Gastroesophageal sphincter (tissue), 4 donors: ENCODE data around the gene HEATR5B. TPM values are rescaled to one million over a fixed set of nuclear protein-coding genes. Genes with fewer than 3 reads are reported as not detected.

Source experiments
- ATAC-seq: fragments of 150-250 bp; one replicate; pipeline ENCODE4 v1.9.1; 2016; ENCODE audit warnings: mild to moderate bottlenecking, moderate library complexity
- H3K27ac ChIP-seq, 4 donors: fragments of 200-600 bp; sonication (generic) in 3 of 4; 1 replicate in 3 of 4; 2 replicates in 1 of 4; pipeline ENCODE4 v1.5.1; 2016 to 2019
- H3K27me3 ChIP-seq: fragments of 200-600 bp; sonication (generic); one replicate; pipeline ENCODE4 v1.5.1; 2019
- H3K36me3 ChIP-seq, 2 donors: fragments of 200-600 bp; sonication (generic); one replicate each; pipeline ENCODE4 v1.5.1; 2019; ENCODE audit warnings: control low read depth in 1 of 2
- H3K4me1 ChIP-seq, 3 donors: fragments of 200-600 bp; sonication (generic); 1 replicate in 2 of 3; 2 replicates in 1 of 3; pipeline ENCODE4 v1.5.1; 2016 to 2019; ENCODE audit warnings: control low read depth in 2 of 3
- H3K4me3 ChIP-seq, 2 donors: fragments of 200-600 bp; sonication (generic); one replicate each; pipeline ENCODE4 v1.5.1; 2019; ENCODE audit warnings: mild to moderate bottlenecking in 1 of 2, moderate library complexity in 1 of 2
- H3K9me3 ChIP-seq, 3 donors: fragments of 200-600 bp; sonication (generic); one replicate each; pipeline ENCODE4 v1.5.1; 2017 to 2019; ENCODE audit warnings: control low read depth in 2 of 3
- EP300 ChIP-seq: sonication (generic); formaldehyde crosslinking; IDR thresholded peaks from one replicate; pipeline ENCODE4 v1.6.1; 2017; ENCODE audit warnings: antibody characterized with exemption, mild to moderate bottlenecking
- POLR2A ChIP-seq, 2 donors: fragments of 450-650 bp; IDR thresholded peaks; one replicate each; pipeline ENCODE4 v1.6.1; 2017; ENCODE audit warnings: antibody characterized with exemption in 2 of 2, mild to moderate bottlenecking in 2 of 2, moderate library complexity in 1 of 2
- POLR2AphosphoS5 ChIP-seq: sonication (generic); formaldehyde crosslinking; IDR thresholded peaks from one replicate; pipeline ENCODE4 v1.6.1; 2017; ENCODE audit warnings: antibody characterized with exemption
- WGBS, 2 donors: methylation state at CpG; one replicate each; pipeline ENCODE4 v1.1.5; 2018; ENCODE audit warnings: low coverage in 1 of 2; 5-methylcytosine and 5-hydroxymethylcytosine counted together
- total RNA-seq, 4 donors: library from RNA; depleted of rRNA; stranded (reverse); fragments of >200 nt; gene quantifications; one replicate each; pipeline ENCODE4 v1.1.0, GENCODE V29; 2016
- TF ChIP-seq, protein P1 (sequence below), 4 experiments: fragments of 200-600 bp in 2 of 4; fragments of 450-650 bp in 2 of 4; sonication (generic) in 1 of 4; IDR thresholded peaks; one replicate each; pipeline ENCODE4 v1.5.1; 2017 to 2019; ENCODE audit warnings: antibody characterized with exemption in 4 of 4, mild to moderate bottlenecking in 2 of 4, moderate library complexity in 2 of 4

Gene HEATR5B
- total RNA-seq, 4 donors from 2014 or later, result 17.6 to 32.1 (median 22.1) TPM

DNA sequence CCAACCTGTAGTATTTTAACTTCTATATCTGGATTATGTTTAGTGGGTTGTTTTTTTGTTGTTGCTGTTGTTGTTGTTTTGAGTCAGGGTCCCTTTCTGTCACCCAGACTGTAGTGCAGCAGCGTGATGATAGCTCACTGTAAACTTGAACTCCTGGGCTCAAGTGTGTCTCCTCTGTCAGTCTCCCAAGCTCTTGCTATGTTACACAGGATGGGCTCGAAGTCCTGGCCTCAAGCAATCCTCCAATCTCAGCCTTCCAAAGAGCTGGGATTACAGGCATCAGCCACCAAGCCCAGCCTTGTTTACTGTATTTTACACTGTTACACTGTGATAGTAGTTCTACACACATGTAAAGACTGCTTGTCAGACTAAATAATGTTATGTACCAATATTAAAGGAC, 108.1 kb downstream of the HEATR5B start:
- 89 to 96% methylated on average over 2 of the region's 2 CpGs for WGBS, 2 donors
- peaks cover 0 to 24% of the 10 kb centered on the region in 2 donors for H3K36me3 ChIP-seq
- no peak overlapping the region for H3K27ac ChIP-seq
- H3K4me3 ChIP-seq, result no peak overlapping the region
- no peaks in the 10 kb centered on the region for H3K9me3 ChIP-seq
- TF ChIP-seq EP300, result no peak
- H3K27me3 ChIP-seq, result no peaks in the 10 kb centered on the region
- no peaks in the 10 kb centered on the region for H3K4me1 ChIP-seq
- no peak for ATAC-seq

DNA sequence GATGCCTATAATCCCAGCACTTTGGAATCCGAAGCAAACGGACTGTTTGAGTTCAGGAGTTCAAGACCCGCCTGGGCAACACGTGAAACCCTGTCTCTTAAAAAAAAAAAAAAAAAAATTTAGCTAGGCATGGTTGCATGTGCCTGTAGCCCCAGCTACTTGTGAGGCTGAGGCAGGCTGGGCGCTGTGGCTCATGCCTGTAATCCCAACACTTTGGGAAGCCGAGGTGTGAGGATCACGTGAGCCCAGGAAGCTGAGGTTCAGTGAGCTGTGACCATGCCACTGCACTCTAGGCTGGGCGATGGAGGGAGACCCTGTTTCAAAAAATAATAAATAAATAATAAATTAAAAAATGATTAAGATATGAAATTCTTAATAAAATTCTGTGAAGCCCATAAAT, 108.9 kb downstream of the HEATR5B start:
- ATAC-seq, result no peak
- Histone ChIP-seq H3K27me3 (no peaks in the 10 kb centered on the region), H3K4me3 (no peak overlapping the region), H3K36me3 (peaks cover 0 to 19% of the 10 kb centered on the region in 2 donors), H3K27ac (no peak overlapping the region), H3K9me3 (no peaks in the 10 kb centered on the region), H3K4me1 (no peaks in the 10 kb centered on the region)
- WGBS, 2 donors, result 89 to 92% methylated on average over 4 to 7 of the region's 8 CpGs
- TF ChIP-seq POLR2AphosphoS5, result no peak
- no peak for TF ChIP-seq EP300
- TF ChIP-seq POLR2A (IDR thresholded peaks at IDR 0.05), result no peak
- TF ChIP-seq, protein P1, sequence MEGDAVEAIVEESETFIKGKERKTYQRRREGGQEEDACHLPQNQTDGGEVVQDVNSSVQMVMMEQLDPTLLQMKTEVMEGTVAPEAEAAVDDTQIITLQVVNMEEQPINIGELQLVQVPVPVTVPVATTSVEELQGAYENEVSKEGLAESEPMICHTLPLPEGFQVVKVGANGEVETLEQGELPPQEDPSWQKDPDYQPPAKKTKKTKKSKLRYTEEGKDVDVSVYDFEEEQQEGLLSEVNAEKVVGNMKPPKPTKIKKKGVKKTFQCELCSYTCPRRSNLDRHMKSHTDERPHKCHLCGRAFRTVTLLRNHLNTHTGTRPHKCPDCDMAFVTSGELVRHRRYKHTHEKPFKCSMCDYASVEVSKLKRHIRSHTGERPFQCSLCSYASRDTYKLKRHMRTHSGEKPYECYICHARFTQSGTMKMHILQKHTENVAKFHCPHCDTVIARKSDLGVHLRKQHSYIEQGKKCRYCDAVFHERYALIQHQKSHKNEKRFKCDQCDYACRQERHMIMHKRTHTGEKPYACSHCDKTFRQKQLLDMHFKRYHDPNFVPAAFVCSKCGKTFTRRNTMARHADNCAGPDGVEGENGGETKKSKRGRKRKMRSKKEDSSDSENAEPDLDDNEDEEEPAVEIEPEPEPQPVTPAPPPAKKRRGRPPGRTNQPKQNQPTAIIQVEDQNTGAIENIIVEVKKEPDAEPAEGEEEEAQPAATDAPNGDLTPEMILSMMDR (IDR thresholded peaks at IDR 0.05), result no peak

DNA sequence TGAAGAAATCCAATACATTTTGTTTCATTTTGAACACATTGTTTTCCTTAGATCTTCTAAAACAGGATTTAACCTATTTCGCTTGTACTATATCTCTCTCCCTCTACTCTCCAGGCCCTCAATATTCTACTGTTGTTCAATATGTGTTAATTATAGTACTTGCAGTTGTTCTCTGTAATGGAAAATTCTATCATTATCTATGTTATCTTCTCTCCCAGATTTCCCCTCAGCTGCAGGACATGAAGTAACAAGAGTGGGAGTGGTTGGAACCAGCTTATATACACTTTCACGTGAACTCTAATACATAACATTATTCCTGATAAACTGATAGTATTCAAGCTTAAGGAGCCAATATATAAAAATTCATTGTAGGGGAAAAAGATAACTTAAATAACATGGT, 110.9 kb downstream of the HEATR5B start:
- no peak for ATAC-seq
- TF ChIP-seq POLR2A (IDR thresholded peaks at IDR 0.05), result no peak
- TF ChIP-seq, protein P1 (IDR thresholded peaks at IDR 0.05), result no peak
- TF ChIP-seq EP300, result no peak
- no peak for TF ChIP-seq POLR2AphosphoS5
- no peaks in the 10 kb centered on the region for H3K4me1 ChIP-seq
- no peak overlapping the region for H3K27ac ChIP-seq
- H3K9me3 ChIP-seq, result no peaks in the 10 kb centered on the region
- no peaks in the 10 kb centered on the region for H3K27me3 ChIP-seq
- H3K36me3 ChIP-seq, result no peaks in the 10 kb centered on the region
- H3K4me3 ChIP-seq, result no peak overlapping the region
- 62 to 65% methylated on average over 2 of the region's 2 CpGs for WGBS, 2 donors

DNA sequence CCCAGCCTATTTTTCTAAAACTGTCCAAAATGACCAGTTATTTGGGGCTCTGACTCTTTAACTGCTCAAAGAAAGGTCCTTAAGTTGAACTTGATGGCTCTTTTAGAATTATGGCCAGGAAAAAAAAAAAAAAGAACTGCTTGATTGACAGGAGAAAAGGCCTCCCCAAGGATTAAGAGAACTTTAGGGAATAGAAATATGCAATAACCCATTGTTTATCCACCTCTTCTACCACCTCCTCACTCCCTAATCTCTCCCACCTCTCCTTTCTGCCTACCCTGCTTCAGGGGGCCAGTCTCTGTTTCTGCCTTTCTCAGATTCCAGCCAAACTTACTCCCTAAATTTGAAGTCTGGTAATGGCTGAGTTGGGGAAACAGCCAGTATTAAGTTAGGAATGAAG, 112.2 kb downstream of the HEATR5B start:
- TF ChIP-seq POLR2A (IDR thresholded peaks at IDR 0.05) (no peak), POLR2AphosphoS5 (no peak), EP300 (no peak)
- TF ChIP-seq, protein P1 (IDR thresholded peaks at IDR 0.05), result no peak
- Histone ChIP-seq H3K27ac (no peak overlapping the region), H3K27me3 (no peaks in the 10 kb centered on the region), H3K9me3 (no peaks in the 10 kb centered on the region), H3K4me1 (peaks cover 0 to 10% (median 0%) of the 10 kb centered on the region in 3 donors), H3K36me3 (no peaks in the 10 kb centered on the region), H3K4me3 (no peak overlapping the region)
- ATAC-seq, result no peak

DNA sequence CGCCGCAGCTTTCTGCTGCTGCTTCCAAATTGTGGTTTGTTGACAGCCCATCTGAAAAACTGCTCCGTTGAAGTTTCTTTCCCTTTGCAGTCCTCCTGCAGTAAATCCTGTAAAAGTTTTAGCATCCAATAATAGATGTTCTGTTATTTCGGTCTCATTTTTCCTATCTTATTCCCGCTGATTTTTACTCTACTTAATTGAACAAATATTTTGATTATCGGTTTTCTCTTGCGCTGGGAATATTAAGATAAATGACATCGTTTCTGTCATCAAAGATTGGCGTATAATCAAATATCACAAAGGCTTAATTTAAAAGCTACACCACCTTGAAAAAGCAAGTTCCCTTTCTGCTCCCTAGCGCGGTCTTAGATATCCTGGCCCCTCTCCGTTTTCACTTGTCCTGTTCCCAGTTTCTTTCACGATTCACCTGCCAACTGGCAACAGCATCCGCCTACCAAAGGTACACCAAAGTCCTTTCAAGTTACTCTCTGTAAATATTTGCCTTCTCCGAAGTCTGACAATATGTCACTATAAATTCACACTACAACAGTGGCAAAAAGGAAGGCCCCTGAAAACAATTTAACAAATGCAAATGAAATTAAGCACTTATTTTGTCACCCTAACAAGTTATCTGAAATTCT, 116.8 kb downstream of the HEATR5B start:
- H3K4me3 ChIP-seq, result peak overlapping the region; percentile 68 to 100
- peak overlapping the region; percentile 57 to 95 (median 90) for H3K27ac ChIP-seq
- TF ChIP-seq POLR2AphosphoS5 (no peak), POLR2A (IDR thresholded peaks at IDR 0.05) (no peak), EP300 (no peak)
- TF ChIP-seq, protein P1 (IDR thresholded peaks at IDR 0.05), result no peak
- no peaks in the 10 kb centered on the region for H3K36me3 ChIP-seq
- no peak for ATAC-seq
- H3K27me3 ChIP-seq, result no peaks in the 10 kb centered on the region
- peaks cover 0 to 40% (median 11%) of the 10 kb centered on the region in 3 donors for H3K4me1 ChIP-seq
- 17 to 18% methylated on average over 15 of the region's 15 CpGs for WGBS, 2 donors
- H3K9me3 ChIP-seq, result no peaks in the 10 kb centered on the region
